Urothelium cell line (cell line): ENCODE data around the gene CEBPB.
"Not testable (repeated sequence)": the region's sequence is repeated elsewhere in the genome, so short reads cannot be mapped to it uniquely, and the experiment has no call there.

ENCODE experiments used
- DNase-seq: peaks from one replicate; pipeline ENCODE4 v3.0.0; 2011; ENCODE audit warnings: low spot score, mixed read lengths
- FAIRE-seq: peaks from 2 replicates; lab custom pipeline; 2011; peaks lifted over from hg19 to GRCh38; lab: Jason Lieb, UNC

Gene CEBPB

GRCh38 chr20:50190251-50191064 lies at the start of gene CEBPB:
TSS of gene CEBPB (plus strand) at chr20:50190830. CDS start at chr20:50191034, 204 bp downstream.
- no peak for FAIRE-seq
- peak; percentile 99 for DNase-seq

- DNase-seq = no peak
- no peak for FAIRE-seq
Observed at GRCh38 chr20:50141018-50141675, 49.5 kb upstream of the CEBPB start.

GRCh38 chr20:50141811-50142561 lies 48.6 kb upstream of the CEBPB start:
- DNase-seq (no peak), FAIRE-seq (no peak)

GRCh38 chr20:50142812-50143211 lies 47.8 kb upstream of the CEBPB start:
- no peak for FAIRE-seq
- no peak for DNase-seq

GRCh38 chr20:50144362-50144761 lies 46.3 kb upstream of the CEBPB start:
- no peak for DNase-seq

GRCh38 chr20:50145566-50145965 lies 45.1 kb upstream of the CEBPB start:
- no peak for DNase-seq
- no peak for FAIRE-seq

More at GRCh38 chr20:50144362-50144761, 46.3 kb upstream of the CEBPB start:
- FAIRE-seq = no peak

GRCh38 chr20:50146214-50146613 lies 44.4 kb upstream of the CEBPB start:
- FAIRE-seq (no peak), DNase-seq (no peak)

- no peak for FAIRE-seq
- no peak for DNase-seq
Observed at GRCh38 chr20:50146732-50147662, 43.6 kb upstream of the CEBPB start.

- FAIRE-seq (no peak), DNase-seq (no peak)
Observed at GRCh38 chr20:50149481-50150254, 41.0 kb upstream of the CEBPB start.

- DNase-seq (no peak), FAIRE-seq (no peak)
Observed at GRCh38 chr20:50151034-50151743, 39.4 kb upstream of the CEBPB start.

- FAIRE-seq (no peak), DNase-seq (no peak)
Observed at GRCh38 chr20:50152394-50153152, 38.1 kb upstream of the CEBPB start.

GRCh38 chr20:50153153-50153499 lies 37.5 kb upstream of the CEBPB start:
- FAIRE-seq (no peak), DNase-seq (no peak)

- FAIRE-seq (no peak), DNase-seq (peak; percentile 100)
Observed at GRCh38 chr20:50153500-50154377, 36.9 kb upstream of the CEBPB start, which contains the start of gene PEDS1. TSS of gene PEDS1 (minus strand) at chr20:50153723. CDS start at chr20:50153637, 86 bp downstream.

- not testable (repeated sequence) for DNase-seq, FAIRE-seq
Observed at GRCh38 chr20:50161494-50161893, 29.1 kb upstream of the CEBPB start.

- DNase-seq (no peak), FAIRE-seq (no peak)
Observed at GRCh38 chr20:50163570-50164317, 26.9 kb upstream of the CEBPB start.
